Inflammatory macrophage (primary cell): ENCODE data around the gene RTL9.

Source experiments
- DNase-seq, 2 donors: peaks; one replicate each; pipeline ENCODE4 v3.0.0-alpha.2; 2020 to 2022

Gene RTL9

DNA sequence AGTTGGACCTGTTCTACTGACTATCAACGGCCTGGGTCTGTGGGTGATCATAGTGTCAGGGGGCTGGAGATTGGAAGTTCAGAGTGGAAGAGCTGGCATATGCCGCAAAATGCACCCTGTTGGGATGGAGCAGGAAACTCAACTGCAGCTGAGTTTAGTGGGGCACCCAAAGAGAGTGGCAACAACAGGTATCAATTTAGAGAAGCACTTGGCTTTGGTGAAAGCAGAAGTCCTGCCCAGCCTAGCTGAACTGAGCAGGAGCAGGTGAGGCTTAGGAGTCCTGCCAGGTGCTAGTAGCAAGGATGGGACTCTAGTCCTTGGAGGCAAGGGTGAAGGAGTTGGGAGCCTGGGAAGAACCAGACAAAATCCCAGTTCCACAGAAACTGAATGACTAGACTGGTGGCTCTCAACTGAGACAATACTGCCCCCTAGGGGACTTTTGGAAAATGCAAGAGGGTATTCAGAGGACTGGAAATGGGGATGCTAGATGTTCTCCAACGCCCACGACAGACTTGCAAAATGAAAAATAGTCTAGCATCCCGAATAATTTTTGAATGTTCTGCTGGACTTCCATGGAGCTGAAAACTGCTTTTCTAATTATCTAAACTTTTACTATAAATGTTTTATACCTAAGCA is 49.4 kb downstream of the RTL9 start:
- DNase-seq: peak; percentile 71 to 75
